Endothelial cell of umbilical vein (primary cell): Measurements from ENCODE around the gene IL15. TPM values are rescaled to one million over a fixed set of nuclear protein-coding genes. Genes with fewer than 3 reads are reported as not detected.

Experiments used
- BruUV-seq: library from RNA; stranded (reverse); fragments of 400-500 nt; replicated peaks from 2 replicates; lab custom pipeline; 2021; lab: Mats Ljungman, UMichigan
- CTCF ChIA-PET: fragments of 300-600, 350-600 bp; sonication (Branson Sonifier 250); formaldehyde crosslinking; loops from one replicate; lab custom pipeline; 2021; ENCODE audit warnings: antibody characterized with exemption, inconsistent platforms; lab: Charles Lee
- POLR2A ChIA-PET: fragments of 300-600, 350-600 bp; sonication (Branson Sonifier 250); formaldehyde crosslinking; loops from one replicate; lab custom pipeline; 2021; ENCODE audit warnings: antibody characterized with exemption, inconsistent platforms; lab: Charles Lee
- DNase-seq: peaks from one replicate; pipeline ENCODE4 v3.0.0-alpha.2; 2011; ENCODE audit warnings: low read depth, low spot score
- FAIRE-seq: peaks from 2 replicates; lab custom pipeline; 2011; peaks lifted over from hg19 to GRCh38; lab: Jason Lieb, UNC
- H2AFZ ChIP-seq: 2 replicates; pipeline ENCODE4 v1.6.0; 2012; ENCODE audit warnings: low read depth, low read length, control low read depth, inconsistent platforms
- H3K27ac ChIP-seq: 2 replicates; pipeline ENCODE4 v1.5.1; 2011; ENCODE audit warnings: low read depth, mild to moderate bottlenecking, control low read depth, low read length, moderate library complexity; ENCODE audit not compliant: insufficient read depth
- H3K27me3 ChIP-seq, 2 experiments: 2 replicates each; pipeline versions ENCODE4 v1.6.0 to v1.6.1; 2011; ENCODE audit warnings: low read length in 2 of 2, mixed read lengths in 1 of 2; ENCODE audit not compliant: control insufficient read depth in 2 of 2, insufficient read depth in 2 of 2
- H3K36me3 ChIP-seq, 2 experiments: 2 replicates in 1 of 2; 3 replicates in 1 of 2; pipeline ENCODE4 v1.5.1; 2011; ENCODE audit warnings: low read length in 2 of 2, mild to moderate bottlenecking in 1 of 2, moderate library complexity in 1 of 2; ENCODE audit not compliant: control insufficient read depth in 2 of 2, insufficient read depth in 2 of 2; ENCODE audit errors: extremely low read depth in 1 of 2
- H3K4me1 ChIP-seq: 3 replicates; pipeline ENCODE4 v1.5.1; 2011; ENCODE audit warnings: mild to moderate bottlenecking, low read length; ENCODE audit not compliant: control insufficient read depth, insufficient read depth; ENCODE audit errors: extremely low read depth
- H3K4me2 ChIP-seq: 2 replicates; pipeline ENCODE4 v1.6.1; 2011; ENCODE audit warnings: low read length, control low read depth, mixed read lengths; ENCODE audit not compliant: insufficient read depth
- H3K4me3 ChIP-seq, 3 experiments: fragments of 200-600 bp in 1 of 3; sonication (generic), shearing (Covaris generic) in 1 of 3; replicated peaks in 1 of 3; 2 replicates each; pipeline ENCODE4 v1.5.1; 2011 to 2016; ENCODE audit warnings: control low read depth in 3 of 3, low read length in 3 of 3, mild to moderate bottlenecking in 2 of 3, inconsistent platforms in 1 of 3, low read depth in 1 of 3, moderate library complexity in 1 of 3; ENCODE audit not compliant: insufficient read depth in 1 of 3
- H3K79me2 ChIP-seq: 2 replicates; pipeline ENCODE4 v1.6.0; 2012; ENCODE audit warnings: low read length, inconsistent platforms; ENCODE audit not compliant: control insufficient read depth, insufficient read depth
- H3K9ac ChIP-seq: replicated peaks from 2 replicates; pipeline ENCODE3; 2011; ENCODE audit warnings: low read length, control low read depth; ENCODE audit not compliant: insufficient read depth; ENCODE audit errors: extremely low read depth
- H3K9me1 ChIP-seq: replicated peaks from 3 replicates; pipeline ENCODE4 v1.6.0; 2011; ENCODE audit warnings: mild to moderate bottlenecking, low read length; ENCODE audit not compliant: control insufficient read depth, insufficient read depth; ENCODE audit errors: extremely low read depth
- H3K9me3 ChIP-seq: replicated peaks from 2 replicates; pipeline ENCODE4 v1.5.1; 2012; ENCODE audit warnings: low read length, inconsistent platforms; ENCODE audit not compliant: control insufficient read depth, insufficient read depth
- H4K20me1 ChIP-seq: replicated peaks from 2 replicates; pipeline ENCODE3; 2011; ENCODE audit warnings: mild to moderate bottlenecking, low read length; ENCODE audit not compliant: control insufficient read depth, insufficient read depth; ENCODE audit errors: extremely low read depth
- CTCF ChIP-seq, 2 donors: IDR thresholded peaks; 1 replicate in 1 of 2; 2 replicates in 1 of 2; pipeline ENCODE4 v1.5.1; 2011; ENCODE audit warnings: low read length in 2 of 2, mild to moderate bottlenecking in 2 of 2, moderate library complexity in 2 of 2, control low read depth in 1 of 2, inconsistent platforms in 1 of 2, low read depth in 1 of 2; ENCODE audit not compliant: insufficient read depth in 1 of 2; ENCODE audit errors: extremely low read depth in 1 of 2
- EZH2 ChIP-seq: IDR thresholded peaks from 2 replicates; pipeline ENCODE4 v1.6.1; 2012; ENCODE audit warnings: borderline replicate concordance, low read depth, mild to moderate bottlenecking, moderate library complexity, low read length, inconsistent platforms; ENCODE audit not compliant: severe bottlenecking
- FOS ChIP-seq: IDR thresholded peaks from 2 replicates; pipeline ENCODE4 v1.6.1; 2011; ENCODE audit warnings: mild to moderate bottlenecking, low read length, moderate library complexity, borderline replicate concordance; ENCODE audit not compliant: insufficient read depth
- GATA2 ChIP-seq: IDR thresholded peaks from 2 replicates; pipeline ENCODE4 v1.7.0; 2011; ENCODE audit warnings: low read depth, mild to moderate bottlenecking, moderate library complexity, mixed read lengths, low read length; ENCODE audit not compliant: insufficient read length, insufficient read depth
- JUN ChIP-seq: IDR thresholded peaks from 2 replicates; pipeline ENCODE4 v1.6.1; 2011; ENCODE audit warnings: borderline replicate concordance, low read depth; ENCODE audit not compliant: insufficient read length, insufficient read depth
- MYC ChIP-seq: IDR thresholded peaks from one replicate; pipeline ENCODE4 v1.6.1; 2011; ENCODE audit warnings: mild to moderate bottlenecking, low read depth, low read length
- POLR2A ChIP-seq: IDR thresholded peaks from 2 replicates; pipeline ENCODE4 v1.6.1; 2012; ENCODE audit warnings: low read depth, mild to moderate bottlenecking, control low read depth, low read length
- POLR2AphosphoS5 ChIP-seq: IDR thresholded peaks from 2 replicates; pipeline ENCODE4 v1.6.1; 2012; ENCODE audit warnings: low read depth, mild to moderate bottlenecking, control low read depth, low read length, moderate library complexity; ENCODE audit not compliant: insufficient read depth
- dilution Hi-C: fragments of 300-500 bp; cut with MboI; formaldehyde crosslinking; loops from one replicate; pipeline ENCODE4 v1.15.0; 2019; ENCODE audit warnings: low sequenced_read_pairs; ENCODE audit not compliant: extremely low pct_ligation_motif_present
- intact Hi-C: fragments of 100-400 bp; cut with micrococcal nuclease; formaldehyde crosslinking; loops from one replicate; pipeline ENCODE4 v1.10.0; 2022
- polyA plus RNA-seq, 4 experiments: library from polyadenylated mRNA; depleted of rRNA in 3 of 4; stranded (reverse) in 3 of 4; unstranded in 1 of 4; fragments of >200 nt; gene quantifications; 2 replicates each; pipeline versions ENCODE4 v1.2.1 to v1.2.3, GENCODE V29; 2011 to 2012; ENCODE audit warnings: missing spikeins in 1 of 4
- total RNA-seq: library from RNA; stranded (reverse); gene quantifications from 2 replicates; pipeline ENCODE4 v1.2.3, GENCODE V29; 2021
- TF ChIP-seq, protein P1 (sequence below): IDR thresholded peaks from 2 replicates; pipeline ENCODE4 v1.6.1; 2011; ENCODE audit not compliant: insufficient read depth, insufficient read length

The IL15 gene
- total and polyA plus RNA-seq, 2 donors (not counting 3 experiments of a cell fraction or from before 2014, with no cell fraction given): 3.0 to 3.1 TPM

DNA sequence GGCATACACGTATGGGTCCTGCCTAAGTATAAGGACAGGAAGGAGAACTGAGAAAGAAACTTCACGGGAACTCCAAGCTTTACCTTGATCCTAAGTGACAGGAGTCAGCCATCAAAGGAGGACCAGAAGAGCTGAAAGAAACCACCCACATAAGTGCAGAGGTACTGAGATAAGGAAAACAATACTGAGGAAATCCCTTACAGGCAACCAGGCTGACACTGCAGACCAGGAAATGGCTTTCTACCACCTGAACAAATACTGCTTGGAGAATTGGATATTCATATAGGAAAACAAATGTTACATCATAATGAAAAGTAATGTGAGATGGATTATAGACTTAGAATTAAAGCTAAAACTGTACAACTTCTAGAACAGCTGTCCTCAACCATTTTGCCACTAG is 127.0 kb downstream of the IL15 start:
- Histone ChIP-seq H3K36me3 (no peaks in the 10 kb centered on the region), H4K20me1 (no peaks in the 10 kb centered on the region), H3K9me3 (no peaks in the 10 kb centered on the region), H3K4me3 (no peak overlapping the region), H2AFZ (peak overlapping the region; percentile 17), H3K4me2 (peak overlapping the region; percentile 70), H3K4me1 (peaks cover 36% of the 10 kb centered on the region), H3K9me1 (no peaks in the 10 kb centered on the region), H3K9ac (peak overlapping the region; percentile 13), H3K79me2 (no peaks in the 10 kb centered on the region), H3K27me3 (no peaks in the 10 kb centered on the region), H3K27ac (peak overlapping the region; percentile 90)
- dilution Hi-C loops (no loop called here), intact Hi-C loops (loop anchor here (1.0 to 10.0 kb wide), 10 partner anchors 17 to 1751 kb away; partner anchors contain the start of genes IL15, INPP4B and SMARCA5)
- TF ChIP-seq FOS (peak; percentile 43), EZH2 (no peak), POLR2A (peak; percentile 75), CTCF (IDR thresholded peaks at IDR 0.05; ENCODE audit: extremely low read depth in 1 of 2, insufficient read depth in 1 of 2, low read depth in 1 of 2, low read length in 2 of 2) (no peak), POLR2AphosphoS5 (peak; percentile 77), MYC (no peak), JUN (peak; percentile 40), GATA2 (peak; percentile 78)
- TF ChIP-seq, protein P1, sequence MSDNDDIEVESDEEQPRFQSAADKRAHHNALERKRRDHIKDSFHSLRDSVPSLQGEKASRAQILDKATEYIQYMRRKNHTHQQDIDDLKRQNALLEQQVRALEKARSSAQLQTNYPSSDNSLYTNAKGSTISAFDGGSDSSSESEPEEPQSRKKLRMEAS: no peak
- BruUV-seq: no TSS peak
- POLR2A ChIA-PET: interaction anchor here (0.7 to 1.2 kb wide), 2 partner anchors 127 to 424 kb away, joined by 3 to 4 read pairs; no protein-coding TSS in a partner anchor
- DNase-seq (peak; percentile 94), FAIRE-seq (peak; percentile 84)
- CTCF ChIA-PET: interaction anchor here (0.6 to 2.2 kb wide), 18 partner anchors 19 to 957 kb away, joined by 3 to 10 read pairs (median 4); no protein-coding TSS in a partner anchor
